HG02852 (cell line): Measurements from ENCODE around the gene TSPAN4.
A peak's percentile ranks its signal among the peaks of the same experiment; 100 is the strongest.

Experiments used
- ATAC-seq: cut with Tn5 transposase; IDR thresholded peaks from one replicate; pipeline ENCODE4 v1.9.1; 2021; ENCODE audit warnings: mild to moderate bottlenecking, moderate library complexity; ENCODE audit not compliant: unreplicated experiment

Gene TSPAN4

GRCh38 chr11:833114-833791, 9.4 kb upstream of the TSPAN4 start:
- no peak for ATAC-seq

- ATAC-seq, result no peak
These were observed 8.8 kb upstream of the TSPAN4 start for GRCh38 chr11:833849-834311.

- ATAC-seq, result no peak
These were observed 8.0 kb upstream of the TSPAN4 start for GRCh38 chr11:834371-835316.

- ATAC-seq, result no peak
These were observed 6.4 kb upstream of the TSPAN4 start for GRCh38 chr11:836274-836673.

- ATAC-seq, result no peak
These were observed 6.0 kb upstream of the TSPAN4 start for GRCh38 chr11:836700-837099.

- no peak for ATAC-seq
These were observed 5.3 kb upstream of the TSPAN4 start for GRCh38 chr11:837189-837989.

GRCh38 chr11:837990-838307, 4.7 kb upstream of the TSPAN4 start:
- ATAC-seq, result no peak

- ATAC-seq, result no peak
These were observed 4.0 kb upstream of the TSPAN4 start for GRCh38 chr11:838441-839279.

- ATAC-seq, result no peak
These were observed 3.4 kb upstream of the TSPAN4 start for GRCh38 chr11:839280-839623.

GRCh38 chr11:839875-840617, 2.6 kb upstream of the TSPAN4 start:
- ATAC-seq, result no peak

GRCh38 chr11:841981-842369, 677 bp upstream of the TSPAN4 start:
- ATAC-seq, result peak; percentile 36

- ATAC-seq, result peak; percentile 4
These were observed 558 bp downstream of the TSPAN4 start for GRCh38 chr11:843086-843734.

- no peak for ATAC-seq
These were observed 1.4 kb downstream of the TSPAN4 start for GRCh38 chr11:843818-844692.

- no peak for ATAC-seq
These were observed 2.3 kb downstream of the TSPAN4 start for GRCh38 chr11:844693-845644.

GRCh38 chr11:845872-846495, 3.3 kb downstream of the TSPAN4 start:
- ATAC-seq, result no peak

GRCh38 chr11:846496-847098, 3.9 kb downstream of the TSPAN4 start:
- ATAC-seq, result no peak
